GM12873 (cell line): Measurements from ENCODE around the gene POU2F1.

Experiments
- TF ChIP-seq, protein P1 (sequence below): IDR thresholded peaks from 2 replicates; pipeline ENCODE4 v1.5.1; 2012; ENCODE audit warnings: low read depth, mild to moderate bottlenecking, moderate library complexity, low read length, control low read depth; ENCODE audit not compliant: insufficient read depth; ENCODE audit errors: missing control alignments

POU2F1 gene

DNA sequence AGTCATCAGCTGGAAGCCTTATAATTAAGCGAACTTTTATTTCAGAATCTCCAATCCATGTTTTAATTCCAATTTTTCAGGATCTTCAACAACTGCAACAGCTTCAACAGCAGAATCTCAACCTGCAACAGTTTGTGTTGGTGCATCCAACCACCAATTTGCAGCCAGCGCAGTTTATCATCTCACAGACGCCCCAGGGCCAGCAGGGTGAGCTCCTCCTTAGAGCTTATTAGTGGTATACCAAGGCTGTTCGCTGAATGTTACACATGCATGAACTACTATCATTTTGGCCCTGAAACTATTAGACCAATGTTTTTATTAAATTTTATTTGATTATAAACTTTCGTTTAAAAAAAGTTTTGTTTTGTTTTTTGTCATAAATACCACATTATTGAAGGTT is 155.3 kb downstream of the POU2F1 start:
- TF ChIP-seq, protein P1, sequence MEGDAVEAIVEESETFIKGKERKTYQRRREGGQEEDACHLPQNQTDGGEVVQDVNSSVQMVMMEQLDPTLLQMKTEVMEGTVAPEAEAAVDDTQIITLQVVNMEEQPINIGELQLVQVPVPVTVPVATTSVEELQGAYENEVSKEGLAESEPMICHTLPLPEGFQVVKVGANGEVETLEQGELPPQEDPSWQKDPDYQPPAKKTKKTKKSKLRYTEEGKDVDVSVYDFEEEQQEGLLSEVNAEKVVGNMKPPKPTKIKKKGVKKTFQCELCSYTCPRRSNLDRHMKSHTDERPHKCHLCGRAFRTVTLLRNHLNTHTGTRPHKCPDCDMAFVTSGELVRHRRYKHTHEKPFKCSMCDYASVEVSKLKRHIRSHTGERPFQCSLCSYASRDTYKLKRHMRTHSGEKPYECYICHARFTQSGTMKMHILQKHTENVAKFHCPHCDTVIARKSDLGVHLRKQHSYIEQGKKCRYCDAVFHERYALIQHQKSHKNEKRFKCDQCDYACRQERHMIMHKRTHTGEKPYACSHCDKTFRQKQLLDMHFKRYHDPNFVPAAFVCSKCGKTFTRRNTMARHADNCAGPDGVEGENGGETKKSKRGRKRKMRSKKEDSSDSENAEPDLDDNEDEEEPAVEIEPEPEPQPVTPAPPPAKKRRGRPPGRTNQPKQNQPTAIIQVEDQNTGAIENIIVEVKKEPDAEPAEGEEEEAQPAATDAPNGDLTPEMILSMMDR: no peak

DNA sequence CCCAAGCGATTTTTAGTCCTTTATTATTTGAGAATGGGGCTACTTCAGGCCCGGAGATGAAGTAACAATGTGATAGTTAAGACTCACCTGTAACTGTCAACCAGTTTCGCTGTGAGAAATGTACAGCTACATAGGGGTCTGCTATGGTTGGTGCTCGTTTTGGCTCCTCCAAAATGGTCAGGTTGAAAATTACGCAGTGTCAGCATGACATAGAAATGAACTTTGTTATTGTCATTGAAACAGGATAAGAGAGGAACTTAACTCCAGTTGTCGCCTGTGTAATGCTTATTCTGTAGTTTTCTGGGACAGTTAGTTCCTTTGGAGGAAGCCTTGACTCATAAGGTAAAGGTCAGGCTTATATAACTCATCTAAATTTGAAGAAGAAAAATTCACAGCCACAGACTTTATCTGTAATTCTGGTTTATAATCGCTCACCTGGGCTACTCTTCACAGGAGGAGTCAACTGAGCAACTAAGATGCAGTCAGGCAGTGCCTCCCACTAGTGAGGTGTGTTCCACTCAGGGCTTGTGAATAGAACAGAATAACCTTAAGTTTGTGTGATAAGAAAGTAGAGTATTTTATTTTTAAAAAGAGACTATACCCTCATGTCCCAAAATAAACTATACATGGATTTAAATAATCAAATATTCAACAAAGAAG is 166.7 kb downstream of the POU2F1 start:
- TF ChIP-seq, protein P1: no peak

DNA sequence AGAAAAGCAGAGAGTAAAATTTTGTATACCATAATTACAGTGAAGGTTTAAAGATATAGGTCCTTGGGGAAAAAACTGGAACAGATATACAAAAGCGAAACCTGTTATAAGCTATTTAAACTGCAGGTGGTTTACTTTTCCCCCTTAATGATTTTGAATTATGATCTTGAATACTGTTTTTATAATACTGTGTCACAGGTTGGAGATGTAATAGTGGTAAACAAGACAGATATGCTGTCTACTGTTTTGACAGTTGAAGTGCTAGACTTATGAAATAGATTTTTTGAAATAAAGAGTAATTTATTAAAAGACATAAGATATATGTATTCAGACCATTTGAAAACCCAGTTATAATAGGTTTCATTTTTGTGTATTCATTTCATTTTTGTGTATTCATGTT is 168.3 kb downstream of the POU2F1 start:
- TF ChIP-seq, protein P1: no peak

DNA sequence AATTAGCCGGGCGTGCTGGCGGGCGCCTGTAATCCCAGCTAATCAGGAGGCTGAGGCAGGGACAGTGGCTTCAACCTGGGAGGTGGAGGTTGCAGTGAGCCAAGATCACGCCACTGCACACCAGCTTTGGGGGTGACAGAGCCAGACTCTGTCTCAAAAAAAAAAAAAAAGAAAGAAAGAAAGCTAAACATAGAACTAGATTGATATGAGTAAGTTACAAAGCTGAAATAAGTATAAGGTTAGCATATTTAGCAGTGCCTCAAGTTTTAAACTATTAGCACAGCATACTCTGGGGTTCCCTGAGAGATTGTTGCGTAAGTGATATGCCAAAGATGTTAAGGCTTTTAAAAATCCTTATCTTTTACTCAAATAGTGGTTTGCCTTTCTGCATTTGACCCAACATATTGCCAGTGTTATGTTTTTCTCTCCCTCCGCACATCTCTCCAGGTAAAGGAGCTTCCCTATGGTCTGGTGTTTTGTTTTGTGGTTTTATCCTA is 171.6 kb downstream of the POU2F1 start:
- TF ChIP-seq, protein P1: no peak

DNA sequence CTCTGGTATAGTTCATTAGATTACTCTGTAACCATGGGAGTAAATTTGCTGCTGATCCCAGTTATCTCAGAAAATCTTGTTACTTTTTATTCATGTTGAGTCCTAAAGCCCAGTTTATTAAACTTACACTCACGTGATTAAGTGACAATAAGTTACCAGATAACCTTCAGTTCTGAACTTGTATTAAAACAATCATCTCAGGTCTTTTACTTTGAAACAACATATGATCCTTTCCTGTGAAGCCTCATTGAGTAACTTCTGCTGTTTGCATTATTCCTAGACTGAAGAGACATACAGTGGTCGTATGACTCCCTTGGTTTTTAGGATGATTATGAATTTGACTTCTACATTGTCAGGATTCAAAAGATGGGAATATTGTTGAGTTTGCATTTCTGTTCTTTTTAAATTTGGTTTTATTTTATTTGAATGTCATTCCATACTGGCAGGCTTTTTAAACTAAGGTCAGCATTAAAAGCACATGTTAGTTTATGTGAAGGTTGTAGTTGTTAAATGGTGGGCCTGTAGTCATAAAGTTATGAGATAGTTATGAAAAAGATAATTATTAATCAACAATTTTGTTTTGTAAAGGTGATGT is 179.8 kb downstream of the POU2F1 start:
- TF ChIP-seq, protein P1: no peak

DNA sequence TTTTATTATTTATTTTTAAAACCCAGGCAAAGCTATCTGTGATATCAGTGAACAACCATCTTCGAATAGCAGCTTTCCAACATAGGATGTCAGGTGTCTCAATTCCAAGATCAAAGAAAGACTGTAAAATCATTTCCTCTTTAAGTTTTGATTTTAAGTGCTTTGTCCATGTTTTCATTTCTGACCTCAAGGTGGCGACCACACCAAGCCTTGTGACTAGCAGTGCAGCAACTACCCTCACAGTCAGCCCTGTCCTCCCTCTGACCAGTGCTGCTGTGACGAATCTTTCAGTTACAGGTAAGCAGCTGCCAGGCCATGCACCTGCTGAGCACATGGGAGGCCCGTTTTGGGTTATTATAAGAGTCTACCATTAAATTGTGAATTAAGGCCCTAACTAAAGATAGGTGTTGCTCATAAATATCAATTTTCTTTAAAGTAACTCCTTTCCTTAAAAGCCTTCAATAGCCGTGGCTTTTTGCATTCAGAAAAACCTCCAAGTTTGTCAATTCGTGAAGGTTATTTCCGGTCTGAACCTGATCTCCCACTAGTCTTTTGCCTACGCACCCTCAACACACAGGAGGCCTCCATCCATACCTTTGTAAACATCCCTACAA is 180.7 kb downstream of the POU2F1 start:
- TF ChIP-seq, protein P1: peak; percentile 72

DNA sequence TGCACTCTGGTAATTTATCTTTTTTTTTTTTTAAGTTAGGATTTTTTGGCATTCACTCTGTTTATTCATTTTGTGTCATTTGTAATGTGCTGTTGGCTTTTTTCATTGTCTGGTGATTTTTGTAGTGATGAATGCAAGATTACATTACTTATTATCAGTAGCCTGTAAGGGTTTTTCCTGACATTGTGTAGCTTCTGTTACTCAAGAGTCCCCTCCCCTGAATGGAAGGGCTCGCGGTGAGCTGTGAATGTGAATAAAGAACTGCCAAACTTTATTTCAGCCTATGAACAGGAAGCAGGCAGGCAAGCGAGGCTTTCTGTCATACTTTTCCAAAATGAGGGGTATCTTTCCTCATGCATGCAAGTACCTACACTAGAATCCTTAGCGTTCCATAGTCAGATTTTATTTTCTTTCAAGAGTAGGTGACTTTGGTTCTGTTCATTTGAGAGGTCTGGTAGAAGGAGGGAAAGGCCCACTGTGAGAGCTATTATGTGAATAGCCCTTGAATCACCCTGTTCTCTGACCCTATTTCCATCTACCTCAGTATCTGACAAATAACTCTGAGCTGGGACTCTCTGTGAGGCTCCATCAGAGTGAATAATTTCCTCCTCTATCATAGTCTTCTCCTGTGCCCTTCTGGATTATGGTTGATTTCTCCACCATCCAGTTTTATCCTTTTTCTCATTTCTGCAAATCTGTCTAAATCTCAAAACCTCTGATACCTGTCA is 183.6 kb downstream of the POU2F1 start:
- TF ChIP-seq, protein P1: no peak
